Esophagus squamous epithelium (tissue), 4 donors: ENCODE measurements around the gene IVD.
A peak's percentile ranks its signal among the peaks of the same experiment; 100 is the strongest.

Experiments used
- CTCF ChIP-seq, 6 experiments: fragments of 450-650 bp in 4 of 6; fragments of 200-600 bp in 2 of 6; sonication (generic) in 2 of 6; IDR thresholded peaks; one replicate each; pipeline ENCODE4 v1.5.1; 2016 to 2019; ENCODE audit warnings: antibody characterized with exemption in 6 of 6, mild to moderate bottlenecking in 4 of 6, moderate library complexity in 4 of 6
- POLR2A ChIP-seq, 4 donors: fragments of 450-650 bp; IDR thresholded peaks; one replicate each; pipeline ENCODE4 v1.6.1; 2017; ENCODE audit warnings: antibody characterized with exemption in 4 of 4, mild to moderate bottlenecking in 4 of 4, moderate library complexity in 3 of 4

GRCh38 chr15:40358471-40359353 lies 46.9 kb upstream of the IVD start:
- TF ChIP-seq CTCF (IDR thresholded peaks at IDR 0.05) (peak in 1 of 6 experiments; percentile 1), POLR2A (IDR thresholded peaks at IDR 0.05) (no peak)
